ENCODE data around the gene ZP1.
"Not testable (repeated sequence)": the region's sequence is repeated elsewhere in the genome, so short reads cannot be mapped to it uniquely, and the experiment has no call there.

Gene ZP1, protein sequence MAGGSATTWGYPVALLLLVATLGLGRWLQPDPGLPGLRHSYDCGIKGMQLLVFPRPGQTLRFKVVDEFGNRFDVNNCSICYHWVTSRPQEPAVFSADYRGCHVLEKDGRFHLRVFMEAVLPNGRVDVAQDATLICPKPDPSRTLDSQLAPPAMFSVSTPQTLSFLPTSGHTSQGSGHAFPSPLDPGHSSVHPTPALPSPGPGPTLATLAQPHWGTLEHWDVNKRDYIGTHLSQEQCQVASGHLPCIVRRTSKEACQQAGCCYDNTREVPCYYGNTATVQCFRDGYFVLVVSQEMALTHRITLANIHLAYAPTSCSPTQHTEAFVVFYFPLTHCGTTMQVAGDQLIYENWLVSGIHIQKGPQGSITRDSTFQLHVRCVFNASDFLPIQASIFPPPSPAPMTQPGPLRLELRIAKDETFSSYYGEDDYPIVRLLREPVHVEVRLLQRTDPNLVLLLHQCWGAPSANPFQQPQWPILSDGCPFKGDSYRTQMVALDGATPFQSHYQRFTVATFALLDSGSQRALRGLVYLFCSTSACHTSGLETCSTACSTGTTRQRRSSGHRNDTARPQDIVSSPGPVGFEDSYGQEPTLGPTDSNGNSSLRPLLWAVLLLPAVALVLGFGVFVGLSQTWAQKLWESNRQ

DNA sequence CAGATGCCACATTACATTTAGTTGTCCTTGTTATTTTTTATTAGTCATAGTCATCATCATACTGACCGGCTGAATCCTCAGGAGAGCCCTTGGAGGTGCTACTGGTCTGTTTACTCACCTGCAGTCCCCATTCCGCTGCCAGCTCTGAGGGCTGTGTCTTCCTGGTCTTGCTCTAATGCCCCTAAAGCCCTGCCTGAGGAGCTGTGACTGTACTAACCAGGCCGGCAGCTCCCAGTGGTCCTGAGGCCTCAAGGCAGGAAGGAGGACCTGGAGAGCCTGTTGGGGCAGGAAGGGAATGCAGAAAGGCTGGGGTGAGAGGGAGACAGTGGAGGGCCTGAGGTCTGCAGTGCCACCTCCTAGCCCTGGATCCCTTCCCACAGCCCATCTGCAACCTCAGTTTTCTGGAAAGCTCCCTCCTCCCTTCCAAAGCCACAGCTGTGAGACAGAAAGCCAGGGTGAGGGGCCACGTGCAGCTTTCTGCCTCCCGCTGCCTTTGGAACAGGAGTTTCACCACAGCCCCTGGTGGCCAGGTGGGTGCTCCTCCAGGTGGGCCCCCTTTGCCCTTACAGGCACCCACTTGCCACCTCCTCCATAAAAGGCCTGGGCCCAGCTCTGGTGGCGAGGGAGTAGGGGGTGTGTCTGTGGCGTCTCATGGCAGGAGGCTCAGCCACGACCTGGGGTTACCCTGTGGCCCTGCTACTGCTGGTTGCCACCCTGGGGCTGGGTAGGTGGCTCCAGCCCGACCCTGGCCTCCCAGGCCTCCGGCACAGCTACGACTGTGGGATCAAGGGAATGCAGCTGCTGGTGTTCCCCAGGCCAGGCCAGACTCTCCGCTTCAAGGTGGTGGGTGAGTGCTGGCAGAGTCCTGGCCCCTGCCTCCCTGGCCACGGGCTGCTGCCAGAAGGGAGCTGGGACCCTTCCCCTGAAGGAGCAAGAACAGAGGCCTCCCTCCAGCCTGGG is at the start of gene ZP1:
Gene ZP1 (plus strand): TSS at position 632 of the 960 bp plus-strand sequence. CDS start 20 bp downstream, at position 652.
- no peak for DNase-seq (ENCODE audit: insufficient read length, low spot score)
- no peak for FAIRE-seq

DNA sequence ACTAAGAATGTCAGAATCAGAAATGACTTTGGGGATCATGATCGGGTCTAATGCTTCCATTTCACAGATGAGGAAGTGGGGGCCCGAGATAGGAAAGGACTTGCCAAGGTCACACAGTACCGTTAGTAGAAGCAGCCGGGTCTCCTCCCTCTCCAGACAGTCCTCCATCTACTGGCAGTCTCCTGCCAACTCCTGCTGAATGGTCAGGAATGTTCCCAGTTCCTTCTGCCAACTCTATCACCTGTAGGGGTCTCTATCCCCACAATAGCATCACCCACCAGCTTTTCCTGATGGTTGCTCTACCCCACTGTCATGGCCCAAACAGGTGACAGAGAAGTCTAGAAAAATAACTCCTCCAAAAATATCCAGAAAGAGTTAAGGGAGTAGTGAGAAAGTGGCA is 49.3 kb upstream of the ZP1 start:
- DNase-seq (ENCODE audit: insufficient read length, low spot score) (no peak), FAIRE-seq (no peak)

DNA sequence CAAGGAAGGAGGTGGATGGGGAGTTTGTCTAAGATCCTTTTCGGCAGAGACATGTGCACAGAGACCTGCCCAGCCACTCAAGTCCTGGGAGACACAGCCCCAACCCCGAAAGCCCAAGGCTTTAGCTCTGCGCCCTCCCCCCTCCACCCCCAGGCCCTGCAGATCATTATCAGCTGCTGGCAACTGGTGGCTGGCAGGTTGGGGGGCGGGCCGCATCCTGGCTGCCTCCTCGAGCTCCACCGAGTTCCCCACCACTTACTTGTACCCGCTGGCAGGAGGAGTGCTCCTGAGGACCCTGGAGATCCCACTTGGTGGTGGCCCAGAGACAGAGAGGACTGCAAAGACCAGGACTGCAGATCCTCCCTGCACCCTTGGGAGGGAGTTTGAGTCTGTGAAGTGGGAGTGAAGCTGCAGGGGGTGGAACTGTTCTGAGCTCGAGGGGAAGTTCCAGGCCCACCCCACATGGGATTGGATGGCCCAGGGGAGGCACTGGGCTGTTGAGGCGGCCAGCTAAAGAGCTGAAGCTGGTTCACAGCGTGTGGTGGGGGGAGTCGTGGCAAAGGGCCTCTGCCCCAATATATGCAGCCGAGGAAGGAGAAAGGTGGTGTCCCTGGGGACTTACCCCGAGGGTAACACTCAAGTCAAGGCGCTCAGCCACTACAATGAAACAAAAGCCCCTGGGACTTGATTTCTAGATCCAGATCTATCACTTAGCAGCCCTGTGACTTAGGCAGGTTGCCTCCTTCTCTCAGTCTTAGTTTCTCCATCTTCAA is 45.3 kb upstream of the ZP1 start:
- DNase-seq (ENCODE audit: insufficient read length, low spot score) = no peak
- no peak for FAIRE-seq

DNA sequence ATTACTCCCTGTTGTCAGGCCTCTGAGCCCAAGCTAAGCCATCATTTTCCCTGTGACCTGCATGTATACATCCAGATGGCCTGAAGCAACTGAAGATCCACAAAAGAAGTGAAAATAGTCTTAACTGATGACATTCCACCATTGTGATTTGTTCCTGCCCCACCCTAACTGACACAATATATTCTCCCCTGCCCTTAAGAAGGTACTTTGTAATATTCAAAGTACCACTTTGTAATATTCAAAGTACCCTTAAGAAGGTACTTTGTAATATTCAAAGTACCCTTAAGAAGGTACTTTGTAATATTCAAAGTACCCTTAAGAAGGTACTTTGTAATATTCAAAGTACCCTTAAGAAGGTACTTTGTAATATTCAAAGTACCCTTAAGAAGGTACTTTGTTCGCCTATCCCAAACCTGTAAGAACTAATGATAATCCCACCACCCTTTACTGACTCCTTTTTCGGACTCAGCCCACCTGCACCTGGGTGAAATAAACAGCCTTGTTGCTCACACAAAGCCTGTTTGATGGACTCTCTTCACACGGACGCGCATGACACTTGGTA is 43.5 kb upstream of the ZP1 start:
- not testable (repeated sequence) for DNase-seq (ENCODE audit: insufficient read length, low spot score); FAIRE-seq

DNA sequence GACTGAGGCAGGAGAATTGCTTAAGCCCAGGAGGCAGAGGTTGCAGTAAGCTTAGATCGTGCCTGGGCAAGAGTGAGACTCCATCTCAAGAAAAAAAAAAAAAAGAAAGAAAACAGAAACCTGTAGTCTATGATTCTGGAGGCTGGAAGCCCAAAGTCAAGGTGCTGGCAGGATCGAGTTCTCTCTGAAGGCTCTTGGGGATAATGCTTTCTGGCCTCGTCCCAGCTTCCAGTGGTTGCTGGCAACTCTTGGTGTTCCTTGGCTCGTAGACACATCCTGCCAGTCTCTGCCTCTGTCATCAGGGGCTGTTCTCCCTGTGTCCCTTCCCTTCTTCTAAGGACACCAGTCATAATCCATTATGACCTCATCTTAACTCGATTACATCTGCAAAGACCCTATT is 42.2 kb upstream of the ZP1 start:
- DNase-seq (ENCODE audit: insufficient read length, low spot score) (no peak), FAIRE-seq (no peak)

DNA sequence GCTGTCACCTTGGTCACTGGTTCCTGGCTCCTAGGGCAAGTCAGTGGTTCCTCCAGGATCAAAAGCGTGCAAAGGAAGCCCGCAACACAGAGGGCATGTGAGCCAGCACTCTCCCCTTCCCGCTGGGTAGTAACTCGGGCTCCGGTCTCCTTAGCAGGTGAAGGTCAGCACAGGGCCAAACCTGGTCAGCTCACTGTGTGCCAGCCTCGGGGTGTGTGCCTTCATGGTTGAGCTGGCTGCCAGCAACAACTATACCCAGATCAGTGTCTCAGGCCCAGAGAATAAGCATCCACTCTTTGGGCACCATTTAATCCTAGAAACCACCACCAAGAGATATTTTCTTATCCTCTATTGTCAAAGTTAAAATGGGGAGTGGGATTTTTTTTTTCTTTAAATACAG is 41.6 kb upstream of the ZP1 start:
- FAIRE-seq = no peak

DNA sequence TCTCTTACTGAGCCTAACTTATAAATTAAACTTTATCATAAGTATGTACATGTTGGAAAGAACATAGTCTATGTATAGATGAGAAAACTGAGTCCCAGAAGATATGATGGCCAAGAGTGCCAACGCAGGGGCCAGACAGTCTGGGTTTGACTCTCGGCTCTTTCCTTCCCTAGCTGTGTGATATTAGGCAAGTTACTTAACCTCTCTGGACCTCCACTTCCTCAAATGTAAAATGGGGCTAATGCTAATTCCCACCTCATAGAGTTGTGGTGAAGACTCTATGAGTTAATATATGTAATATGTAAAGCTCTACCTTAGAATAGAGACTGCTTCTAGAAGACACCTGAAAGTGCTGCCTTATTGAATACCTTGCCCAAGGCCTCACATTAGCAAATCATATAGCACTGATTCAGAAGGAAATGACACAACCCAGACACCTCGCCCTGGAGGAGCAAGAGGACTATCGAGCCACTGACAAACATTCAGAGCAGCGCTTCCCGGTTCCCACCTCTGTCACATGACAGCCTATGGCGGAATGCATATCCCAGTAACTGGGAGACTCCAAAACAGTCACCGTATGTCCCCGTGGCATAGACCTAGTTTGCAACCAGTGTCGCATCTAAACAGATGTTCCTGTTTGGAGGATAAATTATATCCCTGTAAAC is 36.7 kb upstream of the ZP1 start:
- FAIRE-seq = no peak
- DNase-seq (ENCODE audit: insufficient read length, low spot score) = no peak

More for the DNA sequence above, 41.6 kb upstream of the ZP1 start:
- no peak for DNase-seq (ENCODE audit: insufficient read length, low spot score)

DNA sequence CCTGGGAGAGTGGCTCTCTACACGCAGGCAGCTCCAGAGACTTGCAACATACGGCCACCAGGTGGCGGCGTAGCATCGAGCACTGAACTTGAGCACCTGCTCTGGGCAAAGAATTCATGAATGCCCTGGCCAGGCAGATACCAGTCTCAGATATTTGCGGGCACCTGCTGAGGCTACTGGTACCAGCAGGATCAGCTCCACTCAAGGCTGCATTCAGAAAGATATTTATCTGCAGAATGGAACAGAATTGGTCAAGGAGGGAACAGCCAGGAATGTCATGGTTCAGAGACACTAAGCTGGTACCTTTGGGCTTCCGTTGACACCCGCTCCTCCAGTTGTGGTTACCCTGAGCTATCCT is 36.2 kb upstream of the ZP1 start:
- FAIRE-seq (peak; percentile 28), DNase-seq (ENCODE audit: insufficient read length, low spot score) (peak; percentile 80)

DNA sequence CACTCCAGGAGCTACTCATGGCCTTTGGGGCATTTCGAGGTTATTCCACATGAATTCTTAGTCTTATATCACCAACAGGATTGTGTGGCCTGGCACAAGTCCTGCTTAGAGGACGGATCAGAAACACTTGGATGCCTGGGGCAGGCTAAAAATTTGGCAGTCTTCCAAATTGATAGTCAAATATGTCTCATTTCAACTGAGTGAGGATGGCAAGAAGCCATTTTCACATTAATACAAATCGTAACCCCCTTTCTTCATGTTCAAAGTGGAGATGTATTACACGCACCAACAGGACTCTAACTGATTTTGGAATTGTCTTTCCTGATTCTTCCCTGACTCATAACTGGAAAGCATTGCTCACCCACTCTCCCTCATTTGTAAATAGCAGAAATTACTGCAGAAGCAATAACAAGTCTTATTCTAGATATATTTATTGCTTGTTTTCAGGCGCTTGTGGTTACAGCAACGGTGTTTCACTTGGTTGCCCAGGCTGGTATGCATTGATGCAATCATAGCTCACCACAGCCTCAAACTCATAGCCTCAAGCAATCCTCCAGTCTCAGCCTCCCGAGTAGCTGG is 35.8 kb upstream of the ZP1 start:
- FAIRE-seq (no peak), DNase-seq (ENCODE audit: insufficient read length, low spot score) (no peak)

DNA sequence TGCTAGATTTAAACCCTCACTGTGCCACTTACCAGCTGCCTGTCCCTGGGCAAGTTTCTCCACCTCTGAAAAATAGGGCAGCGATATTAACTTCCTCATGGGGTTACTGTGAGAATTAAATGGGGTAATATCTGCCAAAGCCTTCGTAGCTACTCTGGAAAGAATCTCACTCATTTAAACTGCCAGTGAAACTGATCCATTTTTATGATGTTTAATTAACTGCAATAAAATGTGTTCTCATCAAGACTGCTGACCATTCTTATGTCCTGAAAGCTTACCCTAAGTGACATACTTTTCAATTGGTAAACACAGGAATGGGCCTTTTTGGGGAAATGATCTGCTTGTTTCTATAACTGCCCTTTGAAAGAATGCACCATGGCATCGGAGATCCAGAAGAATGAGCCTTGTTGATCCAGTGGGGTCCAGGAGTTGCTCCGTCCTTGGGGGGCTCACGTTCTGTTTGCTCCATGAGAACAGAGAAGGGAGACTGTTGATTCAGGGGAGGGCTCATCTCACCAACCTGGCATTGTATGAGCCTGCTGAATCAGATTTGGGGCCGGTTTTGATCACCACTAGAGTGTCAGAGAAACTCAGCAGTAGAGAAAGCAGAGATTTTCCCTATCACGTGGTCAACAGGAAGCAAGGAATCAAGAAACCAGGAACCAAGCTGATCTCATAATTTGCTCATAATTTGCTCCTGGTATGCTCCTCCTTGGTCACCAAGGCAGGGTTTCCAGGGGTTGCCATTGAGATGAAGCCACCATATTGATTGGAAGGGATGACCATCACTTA is 32.4 kb upstream of the ZP1 start:
- DNase-seq (ENCODE audit: insufficient read length, low spot score) (no peak), FAIRE-seq (no peak)

DNA sequence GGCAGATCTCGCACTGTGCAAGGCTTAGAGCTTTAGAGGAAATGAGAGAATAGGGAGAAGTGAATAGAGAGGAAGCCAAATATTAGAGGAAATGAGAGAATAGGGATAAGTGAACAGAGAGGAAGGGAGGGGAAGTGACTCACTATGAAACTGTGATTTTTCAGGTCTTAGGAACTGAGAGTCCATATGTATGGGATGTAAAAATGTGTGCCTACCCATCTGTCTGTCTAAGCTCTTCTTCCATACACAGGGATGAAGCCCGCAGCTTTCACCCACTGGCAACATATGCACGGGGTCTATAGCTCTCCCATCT is 31.9 kb upstream of the ZP1 start:
- DNase-seq (ENCODE audit: insufficient read length, low spot score) (no peak), FAIRE-seq (no peak)

DNA sequence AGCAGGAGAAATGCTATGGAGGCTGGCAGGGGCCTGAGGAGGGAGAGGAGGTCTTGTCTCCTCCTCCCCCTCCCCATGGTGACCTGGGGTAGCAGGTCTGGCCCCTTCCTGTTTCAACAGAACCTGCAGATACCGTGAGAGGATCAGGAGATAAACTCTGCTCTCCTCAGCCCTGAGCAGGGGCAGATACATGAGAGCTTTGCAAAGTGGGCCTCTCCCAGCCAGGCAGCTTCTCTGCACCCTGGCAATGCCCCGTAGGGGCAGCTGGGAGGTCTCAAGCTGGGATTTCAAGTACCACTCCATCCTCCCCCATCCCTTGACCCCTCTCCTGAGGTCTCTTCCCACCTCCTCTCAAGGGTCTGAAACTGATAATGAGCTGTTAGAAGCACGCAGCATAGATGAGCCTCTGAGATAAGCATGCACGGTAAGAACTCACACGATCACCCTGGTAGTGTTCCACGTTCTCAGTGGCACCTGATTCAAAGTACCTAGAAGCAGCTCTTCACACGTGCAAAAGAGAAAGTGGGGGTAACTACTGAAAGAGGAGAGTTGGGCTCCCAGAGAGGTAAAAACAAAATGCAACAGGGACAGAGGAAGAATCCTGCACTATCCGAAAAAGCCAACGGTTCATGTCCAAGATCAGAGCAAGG is 30.4 kb upstream of the ZP1 start:
- no peak for FAIRE-seq
- no peak for DNase-seq (ENCODE audit: insufficient read length, low spot score)

DNA sequence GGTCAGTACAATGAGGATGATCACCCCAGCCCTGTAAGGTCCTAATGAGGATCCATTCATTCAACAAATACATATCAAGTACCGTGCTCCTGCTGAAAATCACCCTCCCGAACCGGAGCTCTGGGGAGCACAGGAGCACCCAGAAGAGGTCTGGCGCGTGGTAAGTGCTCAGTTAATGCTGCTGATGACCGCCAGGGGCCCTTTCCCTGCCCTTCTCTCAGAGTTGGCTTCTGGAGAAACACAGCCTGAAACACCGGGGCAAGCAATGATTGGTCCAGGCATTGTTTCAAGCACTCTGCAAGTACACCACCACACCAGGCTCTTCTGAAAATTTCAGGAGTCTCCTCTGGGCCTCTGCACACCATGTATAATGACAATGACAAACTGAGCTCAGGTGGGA is 29.2 kb upstream of the ZP1 start:
- no peak for FAIRE-seq
- no peak for DNase-seq (ENCODE audit: insufficient read length, low spot score)

DNA sequence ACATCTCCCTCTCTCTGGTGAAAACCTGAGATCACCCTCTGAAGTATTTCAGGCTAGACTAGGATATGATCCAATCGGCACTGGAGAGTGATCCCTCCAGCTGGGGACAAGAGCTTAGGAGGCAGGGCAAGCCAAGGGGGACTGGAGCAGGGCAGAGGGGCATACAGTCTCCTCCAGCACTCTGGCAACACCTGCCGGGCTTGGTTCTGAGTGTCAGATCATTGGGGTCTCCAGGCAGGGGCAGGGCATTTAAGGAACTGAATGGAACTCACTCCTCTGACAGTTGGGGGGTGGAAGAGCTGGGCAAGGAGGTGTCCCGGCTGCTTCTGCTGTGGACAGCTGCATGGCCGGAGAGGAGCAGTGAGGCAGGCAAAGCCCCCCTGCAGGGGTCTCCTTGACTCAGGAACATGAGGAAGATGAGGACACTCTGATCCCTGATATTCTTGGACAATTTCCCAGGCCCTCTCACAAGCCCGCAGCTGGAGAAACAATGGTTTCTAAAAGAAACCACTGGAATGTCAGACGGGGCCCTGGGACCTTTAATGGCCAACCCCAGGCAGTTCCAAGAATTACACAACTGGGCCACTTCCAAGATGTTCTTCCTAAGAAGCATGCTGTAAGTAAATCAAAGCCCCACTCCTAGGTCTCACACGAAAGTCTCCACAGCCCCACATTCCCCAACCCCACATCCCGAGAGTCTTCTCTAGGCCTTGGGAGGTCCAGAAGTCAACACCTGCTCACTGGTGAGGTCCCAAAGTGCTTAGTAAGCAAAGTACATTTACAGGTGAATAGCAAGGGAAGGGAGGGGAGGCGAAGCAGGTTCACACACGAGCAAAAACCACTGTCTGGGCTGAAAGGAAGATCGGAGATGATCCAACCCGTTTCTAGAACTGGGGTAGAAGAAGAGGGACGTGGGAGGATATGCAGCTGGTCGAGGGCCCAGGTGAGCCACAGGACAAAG is 26.6 kb upstream of the ZP1 start:
- FAIRE-seq = no peak
- DNase-seq (ENCODE audit: insufficient read length, low spot score) = peak; percentile 19

DNA sequence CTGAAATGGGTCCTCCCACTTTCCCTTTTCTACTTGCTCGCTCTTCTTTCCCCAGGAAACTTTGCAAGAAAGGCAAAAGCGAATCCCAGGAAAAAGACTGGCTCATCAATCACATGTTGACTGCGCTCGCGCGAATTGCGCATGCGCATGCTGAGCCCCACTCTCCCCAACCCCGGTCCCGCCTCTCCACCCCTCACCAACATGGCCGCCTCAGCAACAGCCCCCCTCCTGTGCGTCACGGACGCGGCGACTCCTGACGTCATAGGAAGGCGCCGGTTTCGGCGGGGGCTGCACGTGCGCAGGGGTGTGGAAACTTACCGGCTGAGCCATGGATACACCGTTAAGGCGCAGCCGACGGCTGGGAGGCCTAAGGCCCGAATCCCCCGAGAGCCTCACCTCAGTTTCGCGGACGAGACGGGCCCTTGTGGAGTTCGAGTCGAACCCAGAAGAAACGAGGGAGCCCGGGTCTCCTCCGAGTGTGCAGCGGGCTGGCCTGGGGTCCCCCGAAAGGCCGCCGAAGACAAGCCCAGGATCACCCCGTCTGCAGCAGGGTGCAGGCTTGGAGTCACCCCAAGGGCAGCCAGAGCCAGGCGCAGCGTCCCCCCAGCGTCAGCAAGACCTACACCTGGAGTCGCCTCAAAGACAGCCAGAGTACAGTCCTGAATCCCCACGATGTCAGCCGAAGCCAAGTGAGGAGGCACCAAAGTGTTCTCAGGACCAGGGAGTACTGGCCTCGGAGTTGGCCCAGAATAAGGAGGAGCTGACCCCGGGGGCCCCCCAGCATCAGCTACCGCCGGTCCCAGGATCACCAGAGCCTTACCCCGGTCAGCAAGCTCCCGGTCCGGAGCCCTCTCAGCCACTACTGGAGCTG is 25.3 kb upstream of the ZP1 start, which contains the start of gene CCDC86:
Gene CCDC86 (plus strand): TSS at position 317 of the 871 bp plus-strand sequence. CDS start 12 bp downstream, at position 329.
- peak; percentile 88 for FAIRE-seq
- DNase-seq (ENCODE audit: insufficient read length, low spot score) = peak; percentile 97

Measured in HTR-8/SVneo (cell line).